K562 (cell line): Measurements from ENCODE around the gene TOR1AIP1. TPM values are rescaled to one million over a fixed set of nuclear protein-coding genes. Genes with fewer than 3 reads are reported as not detected.

Experiments
- ATAC-seq: fragments of 200-7000 bp; cut with Tn5 transposase; 3 replicates; pipeline ENCODE4 v1.9.1; 2020; ENCODE audit warnings: moderate library complexity
- BruUV-seq: library from RNA; stranded (reverse); fragments of 400-500 nt; replicated peaks from 2 replicates; lab custom pipeline; 2021; lab: Mats Ljungman, UMichigan
- CTCF ChIA-PET: fragments of 300-600 bp; formaldehyde crosslinking; extraction: SDS; loops from one replicate; lab custom pipeline; 2021; ENCODE audit warnings: low intra/inter-chr PET ratio; lab: Yijun Ruan, JAX
- POLR2A ChIA-PET: fragments of 300-600, 350-650 bp; sonication (Branson Sonifier 250); formaldehyde crosslinking; extraction: SDS; loops from one replicate; lab custom pipeline; 2021; ENCODE audit warnings: antibody characterized with exemption, inconsistent platforms; lab: Yijun Ruan, JAX
- DNase-seq, 4 experiments: peaks; one replicate each; pipeline versions ENCODE4 v3.0.0 to v3.0.0-alpha.2; 2011 to 2018; ENCODE audit warnings: low spot score in 3 of 4, mixed read lengths in 3 of 4; ENCODE audit errors: extremely low read depth in 1 of 4
- FAIRE-seq: peaks from 2 replicates; lab custom pipeline; 2011; peaks lifted over from hg19 to GRCh38; lab: Jason Lieb, UNC
- H2AFZ ChIP-seq: 2 replicates; pipeline ENCODE4 v1.6.0; 2011; ENCODE audit warnings: low read depth, low read length, control low read depth, inconsistent platforms
- H3K27ac ChIP-seq: fragments of 200-600 bp; 3 replicates; pipeline ENCODE4 v1.8.0; 2011; ENCODE audit warnings: low read depth, mild to moderate bottlenecking, control low read depth, inconsistent platforms, low read length, moderate library complexity, mixed read lengths; ENCODE audit errors: extremely low read depth
- H3K27me3 ChIP-seq, 2 experiments: fragments of 300-600 bp in 1 of 2; 2 replicates in 1 of 2; 3 replicates in 1 of 2; pipeline versions ENCODE4 v1.6.0 to v1.8.0; 2011; ENCODE audit warnings: inconsistent platforms in 2 of 2, low read length in 2 of 2, mild to moderate bottlenecking in 1 of 2, mixed read lengths in 1 of 2, moderate library complexity in 1 of 2; ENCODE audit not compliant: control insufficient read depth in 2 of 2, insufficient read depth in 2 of 2
- H3K36me3 ChIP-seq: fragments of 300-600 bp; 3 replicates; pipeline ENCODE4 v1.8.0; 2011; ENCODE audit warnings: mild to moderate bottlenecking, low read length, inconsistent platforms; ENCODE audit not compliant: control insufficient read depth, insufficient read depth
- H3K4me1 ChIP-seq, 2 experiments: fragments of 200-600 bp in 1 of 2; replicated peaks in 1 of 2; 2 replicates in 1 of 2; 3 replicates in 1 of 2; pipeline versions ENCODE4 v1.5.1 to v1.8.0; 2011; ENCODE audit warnings: inconsistent platforms in 2 of 2, low read length in 2 of 2, mild to moderate bottlenecking in 1 of 2, mixed read lengths in 1 of 2, moderate library complexity in 1 of 2; ENCODE audit not compliant: control insufficient read depth in 2 of 2, insufficient read depth in 2 of 2
- H3K4me2 ChIP-seq: 2 replicates; pipeline ENCODE4 v1.6.1; 2011; ENCODE audit warnings: low read length, control low read depth, inconsistent platforms, mixed read lengths; ENCODE audit not compliant: insufficient read depth
- H3K4me3 ChIP-seq: fragments of 200-600 bp; sonication (generic), shearing (Covaris generic); 2 replicates; pipeline ENCODE4 v1.5.1; 2016; ENCODE audit warnings: control low read depth, inconsistent platforms
- H3K79me2 ChIP-seq: fragments of 200-600 bp; 3 replicates; pipeline ENCODE4 v1.8.0; 2011; ENCODE audit warnings: low read length, inconsistent platforms; ENCODE audit not compliant: control insufficient read depth, insufficient read depth
- H3K9ac ChIP-seq, 2 experiments: 2 replicates each; pipeline versions ENCODE4 v1.6.0 to v1.6.1; 2011; ENCODE audit warnings: low read depth in 2 of 2, low read length in 2 of 2, control low read depth in 1 of 2, inconsistent platforms in 1 of 2, mild to moderate bottlenecking in 1 of 2, mixed read lengths in 1 of 2; ENCODE audit not compliant: insufficient read depth in 1 of 2
- H3K9me1 ChIP-seq: one replicate; pipeline ENCODE4 v1.6.0; 2011; ENCODE audit warnings: inconsistent platforms, mild to moderate bottlenecking, low read length, moderate library complexity; ENCODE audit not compliant: control insufficient read depth, insufficient read depth
- H3K9me3 ChIP-seq: replicated peaks from 2 replicates; pipeline ENCODE4 v1.5.1; 2011; ENCODE audit warnings: low read depth, low read length, inconsistent platforms; ENCODE audit not compliant: control insufficient read depth, insufficient read depth
- H4K20me1 ChIP-seq: replicated peaks from 2 replicates; pipeline ENCODE4 v1.6.1; 2011; ENCODE audit warnings: low read length, inconsistent platforms, mixed read lengths; ENCODE audit not compliant: control insufficient read depth, insufficient read depth
- ARNT ChIP-seq, 2 experiments: fragments of 450-650 bp; IDR thresholded peaks; 2 replicates each; pipeline ENCODE4 v1.6.1; 2016; ENCODE audit warnings: mild to moderate bottlenecking in 1 of 2
- ASH1L ChIP-seq: fragments of 450-650 bp; IDR thresholded peaks from 2 replicates; pipeline ENCODE4 v1.6.1; 2018; ENCODE audit warnings: borderline replicate concordance, mild to moderate bottlenecking, low read depth; ENCODE audit not compliant: partially characterized antibody
- CC2D1A ChIP-seq: fragments of 450-650 bp; IDR thresholded peaks from 2 replicates; pipeline ENCODE4 v1.6.1; 2017; ENCODE audit warnings: mild to moderate bottlenecking
- CEBPB ChIP-seq: fragments of 450-650 bp; IDR thresholded peaks from 2 replicates; pipeline ENCODE4 v1.6.1; 2016; ENCODE audit warnings: missing genetic modification characterization, missing compliant biosample characterization
- CEBPG ChIP-seq, 3 experiments: fragments of 200-800 bp in 1 of 3; sonication (Bioruptor generic) in 1 of 3; sonication (generic) in 1 of 3; formaldehyde crosslinking in 1 of 3; IDR thresholded peaks in 2 of 3; conservative IDR thresholded peaks in 1 of 3; 2 replicates each; pipeline versions ENCODE4 v1.6.1 to v1.8.0; 2016 to 2022; ENCODE audit warnings: missing compliant biosample characterization in 2 of 3, missing genetic modification characterization in 2 of 3, mild to moderate bottlenecking in 1 of 3, missing genetic modification reagents in 1 of 3
- ELF1 ChIP-seq: fragments of 200-800 bp; sonication (Bioruptor generic); IDR thresholded peaks from 2 replicates; pipeline ENCODE4 v1.6.1; 2016; ENCODE audit warnings: missing genetic modification characterization, missing compliant biosample characterization
- FOXA1 ChIP-seq: fragments of 450-650 bp; IDR thresholded peaks from 2 replicates; pipeline ENCODE4 v1.6.1; 2016; ENCODE audit warnings: mild to moderate bottlenecking, borderline replicate concordance
- GABPB2 ChIP-seq: fragments of 250-450 bp; sonication (Bioruptor Pico); conservative IDR thresholded peaks from 2 replicates; pipeline ENCODE4 v1.5.1; 2021; ENCODE audit warnings: mild to moderate bottlenecking
- HNRNPK ChIP-seq: fragments of 200-400 bp; formaldehyde crosslinking; IDR thresholded peaks from one replicate; pipeline ENCODE4 v1.6.1; 2018; ENCODE audit warnings: mild to moderate bottlenecking, low read depth, low read length; ENCODE audit not compliant: poor library complexity, severe bottlenecking
- KAT8 ChIP-seq: fragments of 450-650 bp; IDR thresholded peaks from 2 replicates; pipeline ENCODE4 v1.6.1; 2016; ENCODE audit warnings: low read depth, mild to moderate bottlenecking
- KLF1 ChIP-seq: fragments of 450-650 bp; IDR thresholded peaks from 2 replicates; pipeline ENCODE4 v1.6.1; 2016; ENCODE audit warnings: missing genetic modification characterization, missing compliant biosample characterization
- NFATC3 ChIP-seq: fragments of 450-650 bp; IDR thresholded peaks from 2 replicates; pipeline ENCODE4 v1.6.1; 2017; ENCODE audit warnings: mild to moderate bottlenecking
- NFIC ChIP-seq: fragments of 450-650 bp; IDR thresholded peaks from 2 replicates; pipeline ENCODE4 v1.6.1; 2017; ENCODE audit warnings: mild to moderate bottlenecking, inconsistent platforms
- PYGO2 ChIP-seq: fragments of 450-650 bp; IDR thresholded peaks from 2 replicates; pipeline ENCODE4 v1.6.1; 2016; ENCODE audit warnings: mild to moderate bottlenecking, missing genetic modification characterization, moderate library complexity, missing compliant biosample characterization
- SOX6 ChIP-seq: fragments of 450-650 bp; IDR thresholded peaks from 2 replicates; pipeline ENCODE4 v1.6.1; 2014; ENCODE audit warnings: mild to moderate bottlenecking
- TARDBP ChIP-seq: fragments of 450-650 bp; IDR thresholded peaks from 2 replicates; pipeline ENCODE4 v1.6.1; 2016
- ZNF644 ChIP-seq: fragments of 200-800 bp; sonication (Bioruptor generic); IDR thresholded peaks from 2 replicates; pipeline ENCODE4 v1.6.1; 2016; ENCODE audit warnings: low read depth, missing genetic modification characterization, missing compliant biosample characterization
- WGBS: fragments of 100-300 bp; shearing (Covaris generic); methylation state at CpG from one replicate; pipeline ENCODE4 v1.1.6; 2016; ENCODE audit warnings: low coverage, mixed read lengths; ENCODE audit not compliant: insufficient coverage; ENCODE audit errors: missing lambda C conversion rate; 5-methylcytosine and 5-hydroxymethylcytosine counted together
- in situ Hi-C: fragments of 300-500 bp; cut with MboI; formaldehyde crosslinking; loops from 4 replicates; pipeline ENCODE4 v1.15.0; 2018; ENCODE audit warnings: inconsistent platforms, mixed read lengths
- intact Hi-C: fragments of 100-400 bp; cut with micrococcal nuclease; formaldehyde crosslinking; loops from 2 replicates; pipeline ENCODE4 v1.14.2; 2022
- polyA plus RNA-seq, 8 experiments: library from polyadenylated mRNA; depleted of rRNA in 4 of 8; stranded (reverse) in 5 of 8; unstranded in 3 of 8; fragments of >200 nt; fragmentation: Nextera tagmentation in 2 of 8; fragmentation: Illumina TruSeq in 1 of 8; extraction: Ambion mirVana in 2 of 8; extraction: Trizol in 1 of 8; gene quantifications; 2 replicates each; pipeline versions ENCODE4 v1.2.1 to v1.2.3, GENCODE V29; 2011 to 2014; ENCODE audit warnings: inconsistent platforms in 1 of 8, missing spikeins in 1 of 8
- total RNA-seq, 7 experiments: library from RNA; depleted of rRNA in 6 of 7; stranded (reverse); fragments of >200 nt in 6 of 7; fragmentation: Illumina TruSeq in 2 of 7; extraction: Trizol in 2 of 7; gene quantifications; 2 replicates each; pipeline versions ENCODE4 v1.2.1 to v1.2.3, GENCODE V29; 2011 to 2021; ENCODE audit warnings: low replicate concordance in 1 of 7
- TF ChIP-seq, protein P1 (sequence below): sonication (generic); formaldehyde crosslinking; IDR thresholded peaks from 2 replicates; pipeline ENCODE4 v1.8.0; 2022; ENCODE audit warnings: mild to moderate bottlenecking, missing genetic modification reagents
- TF ChIP-seq, protein P2 (sequence below): fragments of 250-450 bp; sonication (Bioruptor Pico); IDR thresholded peaks from 2 replicates; pipeline ENCODE4 v1.4.0; 2020; ENCODE audit warnings: mild to moderate bottlenecking

TOR1AIP1 gene
- total and polyA plus RNA-seq, 9 of the 15 experiments (the other 6 are each of a cell fraction or from before 2014, with no cell fraction given), result 18.1 to 46.9 (median 35.5) TPM

DNA sequence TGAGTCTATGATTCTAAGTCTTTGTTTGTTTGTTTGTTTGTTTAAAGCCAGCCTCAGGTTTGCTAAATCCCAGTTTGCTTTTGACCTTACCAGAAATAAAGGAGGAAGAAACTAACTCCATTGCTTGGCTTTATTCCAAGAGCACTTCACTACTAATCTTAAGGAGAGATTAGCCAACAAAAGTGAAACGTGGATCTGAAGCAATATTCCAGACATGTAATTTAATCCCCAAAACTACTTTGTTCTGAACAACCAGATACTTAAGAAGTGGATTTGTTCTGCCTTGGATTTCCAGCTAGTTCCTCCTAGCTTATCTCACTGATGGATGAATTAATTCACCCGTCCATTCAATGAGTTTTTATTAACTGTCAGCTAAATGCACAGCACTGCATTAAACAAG is 56.7 kb downstream of the TOR1AIP1 start:
- Histone ChIP-seq H3K27me3 (no peaks in the 10 kb centered on the region), H3K79me2 (no peaks in the 10 kb centered on the region), H2AFZ (no peak overlapping the region), H3K4me1 (no peaks in the 10 kb centered on the region), H3K4me2 (no peak overlapping the region), H3K9me1 (no peaks in the 10 kb centered on the region), H3K4me3 (no peak overlapping the region), H3K27ac (no peak overlapping the region), H3K9me3 (no peaks in the 10 kb centered on the region), H3K9ac (no peak overlapping the region), H4K20me1 (no peaks in the 10 kb centered on the region), H3K36me3 (no peaks in the 10 kb centered on the region)
- no peak for FAIRE-seq
- in situ Hi-C loops (no loop called here), intact Hi-C loops (no loop called here)
- no peak for DNase-seq
- CTCF ChIA-PET, result no interaction called here
- WGBS, result 7% methylated on average over 2 of the region's 2 CpGs
- no TSS peak for BruUV-seq
- POLR2A ChIA-PET, result no interaction called here
- no peak for TF ChIP-seq NFATC3
- no peak for TF ChIP-seq ASH1L
- TF ChIP-seq PYGO2 (tag), result no peak
- TF ChIP-seq ARNT (IDR thresholded peaks at IDR 0.05), result no peak
- TF ChIP-seq CEBPB (tag), result peak; percentile 57; the same call in 1 of the 2 replicates
- TF ChIP-seq CC2D1A, result no peak
- TF ChIP-seq HNRNPK, result no peak
- TF ChIP-seq FOXA1, result no peak
- TF ChIP-seq NFIC, result peak; percentile 72
- TF ChIP-seq SOX6, result peak; percentile 13; the same call in 1 of the 2 replicates
- TF ChIP-seq ZNF644, result no peak
- TF ChIP-seq KAT8, result no peak
- TF ChIP-seq, protein P1, sequence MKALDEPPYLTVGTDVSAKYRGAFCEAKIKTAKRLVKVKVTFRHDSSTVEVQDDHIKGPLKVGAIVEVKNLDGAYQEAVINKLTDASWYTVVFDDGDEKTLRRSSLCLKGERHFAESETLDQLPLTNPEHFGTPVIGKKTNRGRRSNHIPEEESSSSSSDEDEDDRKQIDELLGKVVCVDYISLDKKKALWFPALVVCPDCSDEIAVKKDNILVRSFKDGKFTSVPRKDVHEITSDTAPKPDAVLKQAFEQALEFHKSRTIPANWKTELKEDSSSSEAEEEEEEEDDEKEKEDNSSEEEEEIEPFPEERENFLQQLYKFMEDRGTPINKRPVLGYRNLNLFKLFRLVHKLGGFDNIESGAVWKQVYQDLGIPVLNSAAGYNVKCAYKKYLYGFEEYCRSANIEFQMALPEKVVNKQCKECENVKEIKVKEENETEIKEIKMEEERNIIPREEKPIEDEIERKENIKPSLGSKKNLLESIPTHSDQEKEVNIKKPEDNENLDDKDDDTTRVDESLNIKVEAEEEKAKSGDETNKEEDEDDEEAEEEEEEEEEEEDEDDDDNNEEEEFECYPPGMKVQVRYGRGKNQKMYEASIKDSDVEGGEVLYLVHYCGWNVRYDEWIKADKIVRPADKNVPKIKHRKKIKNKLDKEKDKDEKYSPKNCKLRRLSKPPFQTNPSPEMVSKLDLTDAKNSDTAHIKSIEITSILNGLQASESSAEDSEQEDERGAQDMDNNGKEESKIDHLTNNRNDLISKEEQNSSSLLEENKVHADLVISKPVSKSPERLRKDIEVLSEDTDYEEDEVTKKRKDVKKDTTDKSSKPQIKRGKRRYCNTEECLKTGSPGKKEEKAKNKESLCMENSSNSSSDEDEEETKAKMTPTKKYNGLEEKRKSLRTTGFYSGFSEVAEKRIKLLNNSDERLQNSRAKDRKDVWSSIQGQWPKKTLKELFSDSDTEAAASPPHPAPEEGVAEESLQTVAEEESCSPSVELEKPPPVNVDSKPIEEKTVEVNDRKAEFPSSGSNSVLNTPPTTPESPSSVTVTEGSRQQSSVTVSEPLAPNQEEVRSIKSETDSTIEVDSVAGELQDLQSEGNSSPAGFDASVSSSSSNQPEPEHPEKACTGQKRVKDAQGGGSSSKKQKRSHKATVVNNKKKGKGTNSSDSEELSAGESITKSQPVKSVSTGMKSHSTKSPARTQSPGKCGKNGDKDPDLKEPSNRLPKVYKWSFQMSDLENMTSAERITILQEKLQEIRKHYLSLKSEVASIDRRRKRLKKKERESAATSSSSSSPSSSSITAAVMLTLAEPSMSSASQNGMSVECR, result no peak
- TF ChIP-seq GABPB2 (CRISPR knock-in tag), result no peak
- TF ChIP-seq TARDBP, result no peak
- TF ChIP-seq CEBPG (CRISPR knock-in tag; IDR thresholded peaks at IDR 0.05), result no peak
- TF ChIP-seq CEBPG (tag; conservative IDR thresholded peaks at IDR 0.05 in 1 of 2, IDR thresholded peaks at IDR 0.05 in 1 of 2), result peak; percentile 61 to 76
- TF ChIP-seq, protein P2, sequence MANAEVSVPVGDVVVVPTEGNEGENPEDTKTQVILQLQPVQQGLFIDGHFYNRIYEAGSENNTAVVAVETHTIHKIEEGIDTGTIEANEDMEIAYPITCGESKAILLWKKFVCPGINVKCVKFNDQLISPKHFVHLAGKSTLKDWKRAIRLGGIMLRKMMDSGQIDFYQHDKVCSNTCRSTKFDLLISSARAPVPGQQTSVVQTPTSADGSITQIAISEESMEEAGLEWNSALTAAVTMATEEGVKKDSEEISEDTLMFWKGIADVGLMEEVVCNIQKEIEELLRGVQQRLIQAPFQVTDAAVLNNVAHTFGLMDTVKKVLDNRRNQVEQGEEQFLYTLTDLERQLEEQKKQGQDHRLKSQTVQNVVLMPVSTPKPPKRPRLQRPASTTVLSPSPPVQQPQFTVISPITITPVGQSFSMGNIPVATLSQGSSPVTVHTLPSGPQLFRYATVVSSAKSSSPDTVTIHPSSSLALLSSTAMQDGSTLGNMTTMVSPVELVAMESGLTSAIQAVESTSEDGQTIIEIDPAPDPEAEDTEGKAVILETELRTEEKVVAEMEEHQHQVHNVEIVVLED, result no peak
- TF ChIP-seq KLF1 (tag), result no peak
- no peak for TF ChIP-seq ELF1
- ATAC-seq, result no peak
